Measurements from ENCODE around the gene BCKDHB.

The BCKDHB gene

GRCh38 chr6:80388507-80388906 lies 282.0 kb downstream of the BCKDHB start:
- TF ChIP-seq TAF1 (IDR thresholded peaks at IDR 0.05; ENCODE audit: low read depth) (no peak), MAX (IDR thresholded peaks at IDR 0.05) (no peak), FOXM1 (IDR thresholded peaks at IDR 0.05; ENCODE audit: borderline replicate concordance, low read depth) (no peak), TEAD4 (IDR thresholded peaks at IDR 0.05) (no peak), TCF12 (IDR thresholded peaks at IDR 0.05; ENCODE audit: low read depth) (no peak), CEBPB (IDR thresholded peaks at IDR 0.05) (no peak), YY1 (IDR thresholded peaks at IDR 0.05; ENCODE audit: low read depth) (no peak), CREB1 (IDR thresholded peaks at IDR 0.05; ENCODE audit: low read depth) (no peak)

Data from Ishikawa (cell line).